Loucy (cell line): ENCODE results near the gene OSGIN1.

Source experiments
- H2AFZ ChIP-seq: fragments of 200-600 bp; sonication (generic); 2 replicates; pipeline ENCODE4 v1.6.0; 2016; ENCODE audit warnings: antibody characterized with exemption, mild to moderate bottlenecking, low read length, moderate library complexity
- H3F3A ChIP-seq: fragments of 200-600 bp; 2 replicates; pipeline ENCODE4 v1.6.0; 2016; ENCODE audit warnings: antibody characterized with exemption, low read depth, mild to moderate bottlenecking
- H3K27me3 ChIP-seq: fragments of 200-600 bp; sonication (generic); 2 replicates; pipeline ENCODE4 v1.6.1; 2014; ENCODE audit warnings: low read length, mild to moderate bottlenecking; ENCODE audit not compliant: insufficient read depth, poor library complexity, severe bottlenecking
- H3K36me3 ChIP-seq: fragments of 200-600 bp; sonication (generic); 2 replicates; pipeline ENCODE4 v1.6.1; 2016; ENCODE audit warnings: low read length; ENCODE audit not compliant: insufficient read depth
- H3K4me1 ChIP-seq: fragments of 200-600 bp; sonication (generic); 2 replicates; pipeline ENCODE4 v1.5.1; 2014; ENCODE audit warnings: low read length, mild to moderate bottlenecking; ENCODE audit not compliant: insufficient read depth, poor library complexity, severe bottlenecking
- H3K4me2 ChIP-seq: fragments of 200-600 bp; sonication (generic); 2 replicates; pipeline ENCODE4 v1.6.0; 2014; ENCODE audit warnings: antibody characterized with exemption, low read length, low read depth, mild to moderate bottlenecking; ENCODE audit not compliant: poor library complexity, severe bottlenecking
- H3K4me3 ChIP-seq: fragments of 200-600 bp; sonication (generic); 2 replicates; pipeline ENCODE4 v1.5.1; 2014; ENCODE audit warnings: low read length, mild to moderate bottlenecking, mixed read lengths; ENCODE audit not compliant: poor library complexity, severe bottlenecking
- H3K79me2 ChIP-seq: fragments of 200-600 bp; sonication (generic); 2 replicates; pipeline ENCODE4 v1.6.1; 2014; ENCODE audit warnings: low read length; ENCODE audit not compliant: insufficient read depth
- H3K9ac ChIP-seq: fragments of 200-600 bp; sonication (generic); 2 replicates; pipeline ENCODE4 v1.6.0; 2014; ENCODE audit warnings: mild to moderate bottlenecking, low read depth, low read length, moderate library complexity; ENCODE audit not compliant: poor library complexity, severe bottlenecking
- H3K9me2 ChIP-seq: fragments of 200-600 bp; sonication (generic); replicated peaks from 2 replicates; pipeline ENCODE4 v1.6.1; 2016; ENCODE audit warnings: low read depth, low read length, mixed read lengths
- H3K9me3 ChIP-seq: fragments of 200-600 bp; sonication (generic); 2 replicates; pipeline ENCODE4 v1.6.1; 2014; ENCODE audit warnings: mild to moderate bottlenecking, antibody characterized with exemption, low read length, low read depth; ENCODE audit not compliant: insufficient read depth
- H4K20me1 ChIP-seq: fragments of 200-600 bp; sonication (generic); 2 replicates; pipeline ENCODE4 v1.6.0; 2014; ENCODE audit warnings: antibody characterized with exemption, low read length, mild to moderate bottlenecking; ENCODE audit not compliant: insufficient read depth, poor library complexity, severe bottlenecking
- EZH2phosphoT487 ChIP-seq: fragments of 200-600 bp; IDR thresholded peaks from 2 replicates; pipeline ENCODE4 v1.6.1; 2018; ENCODE audit warnings: antibody characterized with exemption, mild to moderate bottlenecking, moderate library complexity, borderline replicate concordance
- TF ChIP-seq, protein P1 (sequence below): fragments of 200-600 bp; sonication (generic); conservative IDR thresholded peaks from 2 replicates; pipeline ENCODE4 v1.5.1; 2014; ENCODE audit warnings: mild to moderate bottlenecking, antibody characterized with exemption, low read length

The OSGIN1 gene

DNA sequence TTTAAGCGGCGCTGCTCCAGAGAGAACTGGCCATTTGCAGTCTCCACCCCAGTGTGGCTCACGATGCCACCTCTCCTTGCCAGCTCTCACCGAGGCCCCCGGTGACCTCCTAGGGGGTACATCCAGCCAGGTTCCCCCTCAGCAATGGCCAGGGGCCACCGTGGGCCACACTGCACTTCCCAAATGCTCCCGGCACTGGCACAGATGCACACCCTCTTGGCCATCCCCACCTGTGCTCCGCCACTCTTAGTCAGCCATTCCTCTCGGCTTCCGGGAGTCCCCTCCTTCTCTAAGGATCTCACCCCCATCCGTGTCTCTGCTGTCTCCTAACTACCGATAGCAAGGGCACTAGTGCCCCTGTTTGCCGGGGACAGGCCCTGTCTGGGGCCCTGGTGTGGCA is 28.4 kb upstream of the OSGIN1 start:
- no peaks in the 10 kb centered on the region for H3K9me3 ChIP-seq
- TF ChIP-seq EZH2phosphoT487, result no peak
- TF ChIP-seq, protein P1, sequence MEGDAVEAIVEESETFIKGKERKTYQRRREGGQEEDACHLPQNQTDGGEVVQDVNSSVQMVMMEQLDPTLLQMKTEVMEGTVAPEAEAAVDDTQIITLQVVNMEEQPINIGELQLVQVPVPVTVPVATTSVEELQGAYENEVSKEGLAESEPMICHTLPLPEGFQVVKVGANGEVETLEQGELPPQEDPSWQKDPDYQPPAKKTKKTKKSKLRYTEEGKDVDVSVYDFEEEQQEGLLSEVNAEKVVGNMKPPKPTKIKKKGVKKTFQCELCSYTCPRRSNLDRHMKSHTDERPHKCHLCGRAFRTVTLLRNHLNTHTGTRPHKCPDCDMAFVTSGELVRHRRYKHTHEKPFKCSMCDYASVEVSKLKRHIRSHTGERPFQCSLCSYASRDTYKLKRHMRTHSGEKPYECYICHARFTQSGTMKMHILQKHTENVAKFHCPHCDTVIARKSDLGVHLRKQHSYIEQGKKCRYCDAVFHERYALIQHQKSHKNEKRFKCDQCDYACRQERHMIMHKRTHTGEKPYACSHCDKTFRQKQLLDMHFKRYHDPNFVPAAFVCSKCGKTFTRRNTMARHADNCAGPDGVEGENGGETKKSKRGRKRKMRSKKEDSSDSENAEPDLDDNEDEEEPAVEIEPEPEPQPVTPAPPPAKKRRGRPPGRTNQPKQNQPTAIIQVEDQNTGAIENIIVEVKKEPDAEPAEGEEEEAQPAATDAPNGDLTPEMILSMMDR, result no peak
- H3K4me3 ChIP-seq, result no peak overlapping the region
- H2AFZ ChIP-seq, result no peak overlapping the region
- H3F3A ChIP-seq, result no peaks in the 10 kb centered on the region
- no peaks in the 10 kb centered on the region for H3K4me1 ChIP-seq
- H3K9ac ChIP-seq, result no peak overlapping the region
- no peak overlapping the region for H3K4me2 ChIP-seq
- H3K9me2 ChIP-seq, result no peaks in the 10 kb centered on the region
- H3K27me3 ChIP-seq, result no peaks in the 10 kb centered on the region
- H3K36me3 ChIP-seq, result peaks cover 6% of the 10 kb centered on the region; the same call in 1 of the 2 replicates
- H3K79me2 ChIP-seq, result no peaks in the 10 kb centered on the region
- H4K20me1 ChIP-seq, result no peaks in the 10 kb centered on the region

DNA sequence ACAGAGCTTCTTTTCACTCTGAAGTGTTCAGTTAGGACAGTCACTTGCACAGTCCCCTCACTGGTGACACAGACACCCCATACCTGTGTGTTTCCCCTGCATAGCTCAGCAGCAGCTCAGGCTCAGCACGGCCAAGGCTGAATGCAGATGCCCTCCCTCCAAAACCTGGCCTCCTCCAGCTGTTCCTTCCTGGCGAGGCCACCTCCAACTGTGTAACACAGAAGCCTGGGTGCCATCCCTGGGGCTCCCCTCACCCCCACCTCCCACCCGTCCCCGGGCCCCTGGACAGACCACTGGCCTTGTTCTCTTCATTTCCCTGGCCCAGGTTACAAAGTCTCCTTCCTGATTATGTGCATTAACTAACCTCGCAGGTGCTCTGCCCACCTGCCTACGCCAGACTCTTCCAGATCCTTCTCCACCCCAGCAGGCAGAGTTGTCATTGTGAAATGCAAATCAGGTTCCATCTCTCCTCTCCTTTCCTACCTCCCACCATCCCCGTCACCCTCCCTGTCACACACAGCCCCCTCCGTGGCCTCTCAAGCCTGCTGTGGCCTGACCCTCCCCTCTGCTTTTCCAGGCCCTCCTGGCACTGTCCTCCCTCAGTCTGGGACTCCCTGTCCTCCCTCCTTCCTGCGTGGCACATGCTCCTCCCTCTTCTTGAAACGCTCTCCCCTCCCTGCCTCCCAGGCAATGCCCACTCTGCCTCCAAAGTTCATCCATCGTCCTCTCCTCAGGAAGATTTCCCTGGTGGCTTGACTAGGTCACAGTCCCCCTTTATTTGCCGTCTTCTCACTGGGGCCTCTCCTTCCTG is 27.7 kb upstream of the OSGIN1 start:
- Histone ChIP-seq H2AFZ (no peak overlapping the region), H3F3A (no peaks in the 10 kb centered on the region), H3K79me2 (no peaks in the 10 kb centered on the region), H3K36me3 (no peaks in the 10 kb centered on the region), H3K9ac (no peak overlapping the region), H3K27me3 (no peaks in the 10 kb centered on the region), H3K9me3 (no peaks in the 10 kb centered on the region), H3K9me2 (no peaks in the 10 kb centered on the region), H4K20me1 (no peaks in the 10 kb centered on the region), H3K4me1 (no peaks in the 10 kb centered on the region), H3K4me3 (no peak overlapping the region), H3K4me2 (no peak overlapping the region)
- TF ChIP-seq, protein P1, result no peak
- TF ChIP-seq EZH2phosphoT487, result no peak

DNA sequence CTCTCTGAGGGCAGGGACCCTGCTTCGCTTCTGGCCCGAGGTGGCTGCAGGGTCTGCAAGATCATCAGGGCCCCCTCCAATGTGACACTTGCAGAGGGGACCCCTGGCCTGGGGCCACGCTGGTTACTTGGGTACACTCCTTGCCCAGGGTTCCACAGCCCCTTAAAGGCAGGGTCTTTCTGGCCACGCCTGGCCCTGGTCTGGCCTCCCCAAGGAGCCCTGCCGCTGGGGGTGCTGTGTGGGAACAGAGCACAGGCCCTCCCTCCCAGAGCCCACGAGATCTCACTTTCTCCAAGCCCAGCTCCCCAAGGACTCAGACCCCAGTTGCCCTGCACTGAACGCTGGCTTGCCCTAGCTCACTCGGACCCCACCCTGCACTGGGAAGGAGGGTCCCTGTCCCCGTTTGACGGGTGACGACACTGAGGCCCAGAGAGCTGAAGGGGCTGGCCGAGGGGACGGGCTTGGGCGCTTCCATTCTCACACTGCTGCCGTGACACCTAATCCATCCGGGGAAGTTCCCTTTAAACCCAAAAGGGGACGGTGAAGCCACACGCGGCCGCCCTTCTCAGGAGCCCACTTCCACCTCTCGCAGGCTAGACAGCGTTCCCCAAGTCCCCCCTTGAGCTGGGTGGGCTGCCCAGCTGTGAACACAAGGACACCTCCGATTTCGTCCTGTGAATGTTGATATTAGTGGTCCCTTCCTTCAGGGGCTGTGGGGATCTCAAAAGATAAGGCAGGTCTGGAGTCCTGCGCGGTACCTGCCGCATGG is 26.9 kb upstream of the OSGIN1 start:
- no peak overlapping the region for H3K4me2 ChIP-seq
- TF ChIP-seq EZH2phosphoT487, result no peak
- TF ChIP-seq, protein P1, result no peak
- no peaks in the 10 kb centered on the region for H3K4me1 ChIP-seq
- no peaks in the 10 kb centered on the region for H3K9me3 ChIP-seq
- H3K27me3 ChIP-seq, result no peaks in the 10 kb centered on the region
- H3K79me2 ChIP-seq, result no peaks in the 10 kb centered on the region
- H3K9me2 ChIP-seq, result no peaks in the 10 kb centered on the region
- no peak overlapping the region for H3K4me3 ChIP-seq
- no peaks in the 10 kb centered on the region for H3K36me3 ChIP-seq
- no peak overlapping the region for H3K9ac ChIP-seq
- no peak overlapping the region for H2AFZ ChIP-seq
- no peaks in the 10 kb centered on the region for H4K20me1 ChIP-seq
- H3F3A ChIP-seq, result no peaks in the 10 kb centered on the region
